GM21786 (cell line): ENCODE data around the gene NANOG.
"Not testable (repeated sequence)": the region's sequence is repeated elsewhere in the genome, so short reads cannot be mapped to it uniquely, and the experiment has no call there.

Experiments used
- ATAC-seq: cut with Tn5 transposase; IDR thresholded peaks from one replicate; pipeline ENCODE4 v1.9.1; 2021; ENCODE audit not compliant: unreplicated experiment

The NANOG gene

DNA sequence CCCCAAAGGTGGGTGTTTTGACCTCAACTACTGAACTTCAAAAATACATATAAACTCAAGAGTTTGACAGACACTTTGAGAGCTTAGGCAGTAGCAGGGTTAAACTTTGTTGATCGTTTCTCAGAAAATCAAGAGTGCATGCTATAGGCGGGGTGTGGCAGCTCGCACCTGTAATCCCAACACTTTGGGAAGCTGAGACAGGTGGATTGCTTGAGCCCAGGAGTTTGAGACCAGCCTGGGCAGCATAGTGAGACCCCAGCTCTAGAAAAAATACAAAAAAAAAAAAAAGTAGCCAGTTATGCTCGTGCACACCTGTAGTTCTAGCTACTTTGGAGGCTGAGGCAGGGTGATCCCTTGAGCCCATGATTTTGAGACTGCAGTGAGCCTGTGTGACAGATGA, 12.3 kb downstream of the NANOG start:
- no peak for ATAC-seq

DNA sequence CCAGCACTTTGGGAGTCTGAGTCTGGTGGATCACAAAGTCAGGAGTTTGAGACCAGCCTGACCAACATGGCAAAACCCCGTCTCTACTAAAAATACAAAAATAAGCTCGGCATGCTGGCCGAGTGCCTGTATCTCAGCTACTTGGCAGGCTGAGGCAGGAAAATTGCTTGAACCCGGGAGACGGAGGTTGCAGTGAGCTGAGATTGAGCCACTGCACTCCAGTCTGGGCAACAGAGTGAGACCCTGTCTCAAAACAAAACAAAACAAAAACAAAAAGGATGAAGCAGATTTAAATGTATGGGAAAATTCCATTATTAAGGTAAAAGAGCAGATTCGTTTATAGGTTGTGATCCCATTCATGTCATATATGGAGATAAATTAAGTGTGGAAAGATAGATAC, 17.1 kb downstream of the NANOG start:
- not testable (repeated sequence) for ATAC-seq

DNA sequence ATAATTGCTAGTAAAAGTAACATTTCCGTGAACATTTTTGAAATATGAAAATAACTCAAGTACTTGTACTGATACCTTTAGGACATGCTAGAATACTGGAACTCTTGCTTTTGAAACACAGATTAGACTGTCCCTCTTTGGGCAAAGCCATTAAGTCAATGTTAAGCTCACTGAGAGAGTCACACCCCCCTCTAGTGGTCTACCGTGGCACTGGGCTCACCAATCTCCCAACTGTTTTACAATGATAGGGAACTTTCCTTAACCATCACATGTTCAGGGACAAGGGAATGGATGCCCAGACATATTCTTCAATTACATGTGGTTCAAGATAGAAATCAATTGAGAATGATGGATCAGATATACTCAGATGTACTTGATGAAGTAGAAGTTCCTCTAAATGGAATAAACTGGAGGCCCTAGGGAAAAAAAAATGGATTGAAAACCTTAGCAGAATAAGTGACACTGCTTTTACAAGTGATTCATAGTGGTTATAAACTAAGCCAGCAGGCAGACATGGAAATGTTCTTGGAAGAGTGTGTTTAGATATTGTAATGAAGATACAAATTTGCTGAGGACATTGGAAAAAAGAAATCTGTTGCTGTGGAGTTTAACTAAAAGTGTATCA, 17.8 kb downstream of the NANOG start:
- no peak for ATAC-seq

GRCh38 chr12:7825754-7826153, 36.6 kb downstream of the NANOG start:
- not testable (repeated sequence) for ATAC-seq

- not testable (repeated sequence) for ATAC-seq
Measured at GRCh38 chr12:7829737-7830136, 40.5 kb downstream of the NANOG start.

DNA sequence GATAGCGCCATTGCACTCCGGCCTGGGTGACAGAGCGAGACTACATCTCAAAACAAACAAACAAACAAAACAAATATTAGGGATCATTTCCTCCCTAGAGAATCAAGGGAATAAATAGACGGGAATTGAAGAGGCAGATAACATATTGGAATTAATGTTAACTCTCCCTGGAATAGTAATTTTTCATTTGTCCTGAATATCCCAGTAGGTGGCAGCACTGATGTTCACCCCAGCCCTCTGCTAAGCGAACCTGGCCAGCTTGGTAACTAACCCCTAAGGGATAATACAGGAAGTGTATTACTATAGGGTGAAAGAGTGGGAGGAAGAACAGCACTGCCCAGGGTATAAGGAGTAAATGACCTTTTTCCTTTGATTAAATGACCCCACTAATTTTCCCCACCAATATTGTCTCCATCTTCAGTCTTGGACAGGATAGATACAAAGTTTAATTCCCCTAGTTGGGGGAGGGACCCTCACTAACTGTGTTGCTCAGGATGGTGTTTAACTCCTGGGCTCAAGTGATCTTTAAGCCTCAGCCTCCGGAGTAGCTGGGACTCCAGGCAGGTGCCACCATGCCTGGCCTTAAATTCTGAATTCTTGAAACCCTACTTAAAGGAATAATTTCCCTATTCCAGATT, 43.0 kb downstream of the NANOG start:
- no peak for ATAC-seq

DNA sequence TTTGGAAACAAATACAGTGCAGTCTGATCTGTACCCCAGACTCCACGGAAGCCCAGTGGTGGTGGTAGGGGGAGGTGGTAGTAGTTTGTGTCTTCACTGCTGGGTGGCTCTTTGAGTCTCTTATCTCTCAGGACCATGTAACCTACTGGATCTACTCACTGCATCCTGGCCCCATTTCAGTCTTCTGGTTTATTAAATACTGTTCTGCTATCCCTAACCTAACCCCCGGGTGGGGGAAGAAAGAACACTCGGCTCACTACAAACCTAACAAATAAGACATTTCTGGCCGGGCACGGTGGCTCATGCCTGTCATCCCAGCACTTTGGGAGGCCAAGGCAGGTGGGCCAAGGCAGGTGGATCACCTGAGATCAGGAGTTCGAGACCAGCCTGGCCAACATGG, 44.0 kb downstream of the NANOG start:
- ATAC-seq, result not testable (repeated sequence)

DNA sequence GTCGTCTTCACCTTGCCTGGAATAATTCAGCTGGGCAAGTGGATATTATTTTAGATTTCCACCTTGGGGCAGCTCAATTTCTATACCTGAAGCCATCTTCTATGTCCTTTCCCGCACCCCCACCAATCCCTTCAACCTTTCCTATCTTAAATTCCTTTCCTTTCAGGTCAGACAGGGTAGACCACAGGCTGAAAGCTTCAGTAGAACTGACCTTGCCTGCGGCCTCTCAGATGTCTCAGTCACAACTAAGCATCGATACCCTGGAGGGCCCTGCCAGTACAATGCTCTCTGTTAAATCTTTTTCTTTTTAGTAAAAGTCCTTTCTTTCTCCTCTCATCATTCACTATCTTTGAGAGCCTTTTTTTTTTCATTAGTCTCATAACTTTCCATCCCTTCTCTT, 44.6 kb downstream of the NANOG start:
- no peak for ATAC-seq

DNA sequence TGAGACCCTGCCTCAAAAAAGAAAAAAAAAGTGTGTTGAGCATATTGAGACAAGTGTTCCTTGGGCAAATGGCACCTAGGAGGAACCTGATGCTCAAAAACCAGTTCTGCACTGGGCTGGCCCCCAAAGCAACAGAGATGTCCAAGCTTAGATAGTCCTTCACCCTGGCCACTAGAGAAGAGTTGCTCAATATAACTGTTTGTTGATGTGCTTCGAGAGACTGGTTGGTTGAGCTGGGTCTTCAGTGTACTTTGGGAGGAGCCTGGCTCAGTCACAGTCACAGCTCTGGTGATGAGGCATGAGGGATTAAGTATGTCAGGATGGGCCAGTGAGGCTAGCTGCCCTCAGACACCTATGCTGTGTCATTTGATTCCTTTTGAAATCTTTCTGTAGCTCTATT, 45.5 kb downstream of the NANOG start:
- no peak for ATAC-seq

- ATAC-seq, result no peak
Measured at GRCh38 chr12:7835116-7835515, 45.9 kb downstream of the NANOG start.

DNA sequence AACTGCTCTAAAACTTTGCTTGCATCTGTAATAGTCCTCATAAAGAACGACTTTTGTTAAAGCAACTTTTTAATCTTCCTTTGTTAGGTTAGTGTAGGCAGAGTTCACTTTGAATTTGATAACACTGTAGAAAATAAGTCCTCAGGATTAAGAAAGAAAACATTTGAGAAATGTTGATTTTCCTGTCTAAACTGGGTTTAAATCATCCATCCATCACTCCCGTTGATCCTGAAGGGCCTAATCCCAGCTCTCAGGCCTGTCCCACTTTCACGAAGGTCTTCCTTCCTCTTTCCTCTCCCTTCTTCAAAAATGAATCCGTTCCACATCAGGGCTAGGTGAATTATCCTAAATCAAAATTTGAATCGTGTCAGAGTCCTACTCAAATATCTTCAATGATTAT, 46.6 kb downstream of the NANOG start:
- ATAC-seq, result no peak

- no peak for ATAC-seq
Measured at GRCh38 chr12:7837366-7837765, 48.2 kb downstream of the NANOG start.

DNA sequence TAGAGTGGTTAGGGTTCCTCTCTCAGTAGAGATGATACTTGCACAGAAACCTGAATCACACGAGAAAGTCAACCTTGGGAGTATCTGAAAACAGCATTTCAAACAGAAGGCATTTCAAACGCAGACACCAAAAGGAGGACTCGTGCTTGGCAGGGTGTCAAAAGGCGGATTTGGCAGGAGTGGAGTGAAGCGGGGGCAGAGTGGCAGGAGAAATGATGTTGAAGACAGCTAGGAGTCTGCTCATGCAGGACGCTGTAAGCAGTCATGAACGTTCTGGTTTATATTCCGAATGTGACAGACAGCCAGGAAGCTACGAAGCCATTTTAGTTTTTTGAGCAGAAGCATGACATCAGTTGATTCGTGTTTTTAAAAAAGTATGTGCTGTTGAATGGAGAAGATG, 50.0 kb downstream of the NANOG start:
- not testable (repeated sequence) for ATAC-seq

GRCh38 chr12:7839848-7840247, 50.6 kb downstream of the NANOG start:
- not testable (repeated sequence) for ATAC-seq

DNA sequence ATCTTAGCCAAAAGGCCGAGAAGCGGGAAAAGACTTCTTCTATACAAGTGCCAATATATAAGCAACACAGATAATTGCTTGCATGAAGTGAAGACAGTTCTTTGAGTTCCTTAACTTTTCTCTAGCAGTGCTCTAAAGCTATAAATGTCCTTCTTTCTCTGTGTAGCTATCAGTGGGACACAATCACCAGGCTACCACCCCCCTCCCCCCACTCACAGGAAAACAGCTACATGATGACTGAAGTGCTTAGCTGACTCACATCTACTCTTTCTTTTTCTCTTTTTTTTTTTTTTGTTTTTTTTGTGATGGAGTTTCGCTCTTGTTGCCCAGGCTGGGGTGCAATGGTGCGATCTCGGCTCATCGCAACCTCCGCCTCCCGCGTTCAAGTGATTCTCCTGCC, 53.2 kb downstream of the NANOG start:
- ATAC-seq, result not testable (repeated sequence)

GRCh38 chr12:7843149-7843548, 53.9 kb downstream of the NANOG start:
- ATAC-seq, result not testable (repeated sequence)

DNA sequence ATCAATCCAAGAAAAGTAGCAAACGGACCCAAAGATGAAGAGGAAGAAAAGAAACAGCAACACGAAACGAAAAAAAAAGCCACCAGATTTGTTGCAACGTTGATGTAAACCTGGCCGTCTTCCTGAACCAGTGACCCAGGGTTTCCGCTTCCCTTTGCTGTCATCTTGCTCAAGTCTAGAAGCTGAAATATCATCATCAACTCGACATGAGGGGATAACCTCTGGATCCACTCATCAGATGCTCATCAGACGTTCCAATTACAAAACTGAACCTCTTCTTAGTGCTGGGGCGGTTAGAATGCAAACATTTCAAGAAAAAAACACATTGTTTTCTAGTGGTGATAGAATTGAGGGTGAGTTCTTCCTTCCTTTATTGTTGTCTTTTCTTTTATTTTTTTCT, 54.4 kb downstream of the NANOG start:
- ATAC-seq, result not testable (repeated sequence)

DNA sequence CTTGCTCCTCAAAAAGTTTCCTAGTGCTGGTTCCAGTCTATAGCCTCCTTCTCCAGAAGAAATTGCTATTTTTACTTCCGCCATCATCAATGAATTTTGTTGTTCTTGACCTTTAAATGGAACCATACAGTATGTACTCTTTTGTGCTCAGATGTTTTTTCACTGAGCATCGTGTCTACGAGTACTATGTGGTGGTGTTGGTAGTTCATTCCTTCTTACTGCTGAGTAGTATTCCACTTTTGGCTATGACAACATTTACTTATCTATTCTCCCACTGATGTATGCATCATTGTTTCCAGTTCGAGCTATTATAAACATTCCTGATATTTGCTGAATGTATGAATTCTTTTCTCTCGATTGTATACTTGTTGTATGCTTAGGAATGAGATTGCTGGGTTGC, 54.9 kb downstream of the NANOG start:
- ATAC-seq, result no peak

DNA sequence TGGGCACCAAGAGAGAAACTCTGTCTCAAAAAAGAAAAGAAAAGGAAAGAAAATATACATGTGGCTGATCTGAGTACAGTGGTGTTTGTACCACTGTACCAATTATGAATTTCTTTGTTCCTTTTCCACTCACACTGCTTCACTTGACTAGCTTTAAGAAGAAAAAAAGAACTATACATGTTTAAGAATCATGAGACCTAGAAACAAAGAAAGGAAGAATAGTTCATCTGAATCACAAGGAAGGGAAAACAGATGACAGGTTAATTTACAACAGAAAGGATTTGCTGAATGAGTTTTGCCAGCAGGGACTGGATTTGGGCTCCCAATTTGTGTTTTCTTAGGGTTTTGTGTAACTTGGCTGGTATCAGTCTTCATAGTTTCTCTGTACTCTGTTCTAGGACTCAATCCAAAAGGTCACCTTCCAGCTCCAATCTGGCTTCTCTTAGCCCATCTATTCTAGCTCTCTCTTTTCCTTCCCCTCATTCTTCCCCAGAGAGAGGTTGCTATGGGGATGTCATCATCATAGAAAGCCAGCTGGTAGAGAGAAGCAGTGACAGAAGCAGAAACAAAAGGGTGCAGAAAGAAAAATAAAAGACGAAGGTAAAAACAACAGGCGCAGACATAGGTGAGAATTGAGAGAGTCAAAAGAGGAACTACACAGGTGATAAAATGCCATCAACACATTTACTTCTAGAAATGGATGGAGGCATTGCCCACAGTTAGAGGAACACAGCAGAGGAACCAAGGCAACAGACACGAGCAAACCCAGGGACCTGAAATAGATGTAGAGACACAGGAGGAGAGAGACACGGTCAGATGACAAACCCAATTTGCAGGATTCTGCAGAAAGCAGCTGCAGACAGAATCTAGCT, 58.3 kb downstream of the NANOG start:
- ATAC-seq, result peak; percentile 78

DNA sequence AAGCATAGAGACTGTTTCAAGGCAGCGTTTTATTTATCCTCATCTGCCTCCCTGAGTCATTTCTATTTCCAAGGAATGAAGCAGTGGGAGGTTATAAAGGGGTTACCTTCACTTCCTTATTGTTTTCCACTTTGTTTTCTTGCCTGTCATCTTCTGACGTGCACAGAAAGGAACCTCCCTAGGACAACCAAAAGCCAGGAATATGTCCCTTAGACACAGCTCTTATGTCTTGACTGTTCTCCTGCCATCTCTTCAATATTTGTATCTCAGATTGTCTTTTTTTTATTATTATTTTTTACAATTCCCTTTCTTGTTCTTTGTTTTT, 58.9 kb downstream of the NANOG start:
- ATAC-seq, result not testable (repeated sequence)
